Liver (tissue), 9 donors: ENCODE results near the gene RARS2. TPM values are rescaled to one million over a fixed set of nuclear protein-coding genes. Genes with fewer than 3 reads are reported as not detected.

Experiments
- DNase-seq: peaks from one replicate; pipeline ENCODE4 v3.0.0-alpha.2; 2017; ENCODE audit warnings: low spot score
- H3K27ac ChIP-seq, 2 donors: one replicate each; pipeline ENCODE4 v1.7.0; 2013; ENCODE audit warnings: inconsistent platforms in 2 of 2, low read length in 2 of 2, control low read depth in 1 of 2, low read depth in 1 of 2, mild to moderate bottlenecking in 1 of 2
- H3K27me3 ChIP-seq, 4 donors: one replicate each; pipeline versions ENCODE4 v1.6.1 to v1.7.0; 2013; ENCODE audit warnings: low read length in 3 of 4, inconsistent platforms in 1 of 4, mild to moderate bottlenecking in 1 of 4, moderate library complexity in 1 of 4; ENCODE audit not compliant: control insufficient read depth in 4 of 4, insufficient read depth in 4 of 4
- H3K36me3 ChIP-seq, 4 donors: one replicate each; pipeline versions ENCODE4 v1.6.1 to v1.7.0; 2013; ENCODE audit warnings: low read length in 3 of 4, mild to moderate bottlenecking in 3 of 4, low read depth in 1 of 4, moderate library complexity in 1 of 4; ENCODE audit not compliant: control insufficient read depth in 4 of 4, insufficient read depth in 3 of 4
- H3K4me1 ChIP-seq, 4 donors: one replicate each; pipeline versions ENCODE4 v1.6.1 to v1.7.0; 2013; ENCODE audit warnings: low read length in 3 of 4, mild to moderate bottlenecking in 3 of 4, moderate library complexity in 1 of 4; ENCODE audit not compliant: control insufficient read depth in 4 of 4, insufficient read depth in 4 of 4
- H3K4me3 ChIP-seq, 3 donors: one replicate each; pipeline versions ENCODE4 v1.6.1 to v1.7.0; 2013; ENCODE audit warnings: low read length in 3 of 3, control low read depth in 1 of 3, low read depth in 1 of 3, mild to moderate bottlenecking in 1 of 3
- H3K9ac ChIP-seq, 2 donors: one replicate each; pipeline ENCODE4 v1.7.0; 2013; ENCODE audit warnings: low read length in 2 of 2, mild to moderate bottlenecking in 2 of 2, moderate library complexity in 2 of 2, control low read depth in 1 of 2, low read depth in 1 of 2
- H3K9me3 ChIP-seq, 4 donors: one replicate each; pipeline versions ENCODE4 v1.6.1 to v1.7.0; 2013; ENCODE audit warnings: low read length in 3 of 4; ENCODE audit not compliant: control insufficient read depth in 4 of 4
- EGR1 ChIP-seq, 2 donors: IDR thresholded peaks; 2 replicates each; pipeline ENCODE4 v1.6.1; 2016 to 2018; ENCODE audit warnings: antibody characterized with exemption in 2 of 2, low read depth in 2 of 2
- FOXA2 ChIP-seq: IDR thresholded peaks from 2 replicates; pipeline ENCODE4 v1.6.1; 2016; ENCODE audit warnings: antibody characterized with exemption
- GABPA ChIP-seq, 2 donors: IDR thresholded peaks in 1 of 2; conservative IDR thresholded peaks in 1 of 2; 2 replicates each; pipeline ENCODE4 v1.6.1; 2016; ENCODE audit warnings: antibody characterized with exemption in 2 of 2, mild to moderate bottlenecking in 1 of 2, moderate library complexity in 1 of 2
- HNF4A ChIP-seq, 2 donors: conservative IDR thresholded peaks; 2 replicates each; pipeline ENCODE4 v1.6.1; 2016; ENCODE audit warnings: antibody characterized with exemption in 2 of 2, mild to moderate bottlenecking in 2 of 2
- HNF4G ChIP-seq: IDR thresholded peaks from 2 replicates; pipeline ENCODE4 v1.6.1; 2016; ENCODE audit warnings: antibody characterized with exemption
- NR2F2 ChIP-seq: IDR thresholded peaks from 2 replicates; pipeline ENCODE4 v1.6.1; 2016; ENCODE audit warnings: antibody characterized with exemption
- RAD21 ChIP-seq, 2 donors: IDR thresholded peaks; 2 replicates each; pipeline ENCODE4 v1.6.1; 2016; ENCODE audit warnings: antibody characterized with exemption in 2 of 2, mild to moderate bottlenecking in 2 of 2
- RXRA ChIP-seq, 2 donors: IDR thresholded peaks; 2 replicates each; pipeline ENCODE4 v1.6.1; 2017 to 2018; ENCODE audit warnings: antibody characterized with exemption in 2 of 2, mild to moderate bottlenecking in 1 of 2
- SP1 ChIP-seq: IDR thresholded peaks from 2 replicates; pipeline ENCODE4 v1.6.1; 2018; ENCODE audit warnings: antibody characterized with exemption, mild to moderate bottlenecking
- TAF1 ChIP-seq: conservative IDR thresholded peaks from 2 replicates; pipeline ENCODE4 v1.6.1; 2016; ENCODE audit warnings: antibody characterized with exemption, mild to moderate bottlenecking
- YY1 ChIP-seq: IDR thresholded peaks from 2 replicates; pipeline ENCODE4 v1.6.1; 2016; ENCODE audit warnings: antibody characterized with exemption, mild to moderate bottlenecking
- WGBS: extraction: QIAGEN DNeasy Blood & Tissue Kit; methylation state at CpG from one replicate; pipeline ENCODE4 v1.1.7; 2013; 5-methylcytosine and 5-hydroxymethylcytosine counted together
- polyA plus RNA-seq, 2 donors: library from polyadenylated mRNA; stranded (reverse) in 1 of 2; unstranded in 1 of 2; fragments of 200-250 nt in 1 of 2; fragments of >200 nt in 1 of 2; fragmentation: Nextera tagmentation in 1 of 2; extraction: Ambion mirVana in 1 of 2; gene quantifications; one replicate each; pipeline versions ENCODE4 v1.2.1 to v1.2.3, GENCODE V29; 2013 to 2015
- total RNA-seq, 2 donors: library from RNA; depleted of rRNA; stranded (reverse); fragments of >200 nt; gene quantifications; one replicate each; pipeline ENCODE4 v1.2.3, GENCODE V29; 2014
- TF ChIP-seq, protein P1 (sequence below): fragments of 150-350 bp; IDR thresholded peaks from 2 replicates; pipeline ENCODE4 v1.5.1; 2017; ENCODE audit warnings: improper control_type of control experiment, low read depth, low read length; ENCODE audit not compliant: missing input control
- TF ChIP-seq, protein P2 (sequence below): IDR thresholded peaks from 2 replicates; pipeline ENCODE4 v1.6.1; 2016; ENCODE audit warnings: antibody characterized with exemption
- TF ChIP-seq, protein P3 (sequence below): IDR thresholded peaks from 2 replicates; pipeline ENCODE4 v1.6.1; 2016; ENCODE audit warnings: antibody characterized with exemption, mild to moderate bottlenecking
- TF ChIP-seq, protein P4 (sequence below): IDR thresholded peaks from 2 replicates; pipeline ENCODE4 v1.6.1; 2016; ENCODE audit warnings: antibody characterized with exemption
- donor health status: healthy.
- donor health status: healthy.
- donor health status: healthy.
- donor health status: healthy.
- donor health status: healthy.

Gene RARS2
- total and polyA plus RNA-seq, 4 donors = 10.9 to 19.2 (median 16.4) TPM

DNA sequence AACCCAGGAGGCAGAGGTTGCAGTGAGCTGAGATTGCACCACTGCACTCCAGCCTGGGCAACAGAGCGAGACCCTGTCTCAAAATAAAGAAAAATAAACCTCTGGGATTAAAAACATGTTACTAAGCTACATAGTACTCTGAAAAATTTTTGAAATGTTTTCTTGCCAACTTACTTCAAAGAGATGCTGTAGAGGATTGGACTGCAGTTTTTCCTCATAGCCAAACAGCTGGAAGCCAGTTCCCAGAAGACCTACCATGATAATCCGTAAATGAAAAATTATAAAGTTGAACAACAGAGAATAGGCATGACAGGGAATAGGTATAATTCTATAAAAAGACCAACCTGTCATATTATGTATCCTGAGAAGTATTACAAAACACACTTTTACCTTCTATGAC, 48.0 kb downstream of the RARS2 start:
- no peak for DNase-seq
- no peak overlapping the region for H3K27ac ChIP-seq
- no peak overlapping the region for H3K4me3 ChIP-seq
- H3K9ac ChIP-seq = no peak overlapping the region
- TF ChIP-seq HNF4G (no peak), TAF1 (no peak), GABPA (IDR thresholded peaks at IDR 0.05 in 1 of 2, conservative IDR thresholded peaks at IDR 0.05 in 1 of 2) (no peak), RAD21 (IDR thresholded peaks at IDR 0.05) (no peak), FOXA2 (no peak), SP1 (no peak), RXRA (IDR thresholded peaks at IDR 0.05) (no peak), HNF4A (conservative IDR thresholded peaks at IDR 0.05) (no peak)
- TF ChIP-seq, protein P1, sequence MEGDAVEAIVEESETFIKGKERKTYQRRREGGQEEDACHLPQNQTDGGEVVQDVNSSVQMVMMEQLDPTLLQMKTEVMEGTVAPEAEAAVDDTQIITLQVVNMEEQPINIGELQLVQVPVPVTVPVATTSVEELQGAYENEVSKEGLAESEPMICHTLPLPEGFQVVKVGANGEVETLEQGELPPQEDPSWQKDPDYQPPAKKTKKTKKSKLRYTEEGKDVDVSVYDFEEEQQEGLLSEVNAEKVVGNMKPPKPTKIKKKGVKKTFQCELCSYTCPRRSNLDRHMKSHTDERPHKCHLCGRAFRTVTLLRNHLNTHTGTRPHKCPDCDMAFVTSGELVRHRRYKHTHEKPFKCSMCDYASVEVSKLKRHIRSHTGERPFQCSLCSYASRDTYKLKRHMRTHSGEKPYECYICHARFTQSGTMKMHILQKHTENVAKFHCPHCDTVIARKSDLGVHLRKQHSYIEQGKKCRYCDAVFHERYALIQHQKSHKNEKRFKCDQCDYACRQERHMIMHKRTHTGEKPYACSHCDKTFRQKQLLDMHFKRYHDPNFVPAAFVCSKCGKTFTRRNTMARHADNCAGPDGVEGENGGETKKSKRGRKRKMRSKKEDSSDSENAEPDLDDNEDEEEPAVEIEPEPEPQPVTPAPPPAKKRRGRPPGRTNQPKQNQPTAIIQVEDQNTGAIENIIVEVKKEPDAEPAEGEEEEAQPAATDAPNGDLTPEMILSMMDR = no peak
- TF ChIP-seq, protein P2, sequence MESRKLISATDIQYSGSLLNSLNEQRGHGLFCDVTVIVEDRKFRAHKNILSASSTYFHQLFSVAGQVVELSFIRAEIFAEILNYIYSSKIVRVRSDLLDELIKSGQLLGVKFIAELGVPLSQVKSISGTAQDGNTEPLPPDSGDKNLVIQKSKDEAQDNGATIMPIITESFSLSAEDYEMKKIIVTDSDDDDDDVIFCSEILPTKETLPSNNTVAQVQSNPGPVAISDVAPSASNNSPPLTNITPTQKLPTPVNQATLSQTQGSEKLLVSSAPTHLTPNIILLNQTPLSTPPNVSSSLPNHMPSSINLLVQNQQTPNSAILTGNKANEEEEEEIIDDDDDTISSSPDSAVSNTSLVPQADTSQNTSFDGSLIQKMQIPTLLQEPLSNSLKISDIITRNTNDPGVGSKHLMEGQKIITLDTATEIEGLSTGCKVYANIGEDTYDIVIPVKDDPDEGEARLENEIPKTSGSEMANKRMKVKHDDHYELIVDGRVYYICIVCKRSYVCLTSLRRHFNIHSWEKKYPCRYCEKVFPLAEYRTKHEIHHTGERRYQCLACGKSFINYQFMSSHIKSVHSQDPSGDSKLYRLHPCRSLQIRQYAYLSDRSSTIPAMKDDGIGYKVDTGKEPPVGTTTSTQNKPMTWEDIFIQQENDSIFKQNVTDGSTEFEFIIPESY = no peak
- TF ChIP-seq, protein P3, sequence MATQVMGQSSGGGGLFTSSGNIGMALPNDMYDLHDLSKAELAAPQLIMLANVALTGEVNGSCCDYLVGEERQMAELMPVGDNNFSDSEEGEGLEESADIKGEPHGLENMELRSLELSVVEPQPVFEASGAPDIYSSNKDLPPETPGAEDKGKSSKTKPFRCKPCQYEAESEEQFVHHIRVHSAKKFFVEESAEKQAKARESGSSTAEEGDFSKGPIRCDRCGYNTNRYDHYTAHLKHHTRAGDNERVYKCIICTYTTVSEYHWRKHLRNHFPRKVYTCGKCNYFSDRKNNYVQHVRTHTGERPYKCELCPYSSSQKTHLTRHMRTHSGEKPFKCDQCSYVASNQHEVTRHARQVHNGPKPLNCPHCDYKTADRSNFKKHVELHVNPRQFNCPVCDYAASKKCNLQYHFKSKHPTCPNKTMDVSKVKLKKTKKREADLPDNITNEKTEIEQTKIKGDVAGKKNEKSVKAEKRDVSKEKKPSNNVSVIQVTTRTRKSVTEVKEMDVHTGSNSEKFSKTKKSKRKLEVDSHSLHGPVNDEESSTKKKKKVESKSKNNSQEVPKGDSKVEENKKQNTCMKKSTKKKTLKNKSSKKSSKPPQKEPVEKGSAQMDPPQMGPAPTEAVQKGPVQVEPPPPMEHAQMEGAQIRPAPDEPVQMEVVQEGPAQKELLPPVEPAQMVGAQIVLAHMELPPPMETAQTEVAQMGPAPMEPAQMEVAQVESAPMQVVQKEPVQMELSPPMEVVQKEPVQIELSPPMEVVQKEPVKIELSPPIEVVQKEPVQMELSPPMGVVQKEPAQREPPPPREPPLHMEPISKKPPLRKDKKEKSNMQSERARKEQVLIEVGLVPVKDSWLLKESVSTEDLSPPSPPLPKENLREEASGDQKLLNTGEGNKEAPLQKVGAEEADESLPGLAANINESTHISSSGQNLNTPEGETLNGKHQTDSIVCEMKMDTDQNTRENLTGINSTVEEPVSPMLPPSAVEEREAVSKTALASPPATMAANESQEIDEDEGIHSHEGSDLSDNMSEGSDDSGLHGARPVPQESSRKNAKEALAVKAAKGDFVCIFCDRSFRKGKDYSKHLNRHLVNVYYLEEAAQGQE = no peak
- TF ChIP-seq, protein P4, sequence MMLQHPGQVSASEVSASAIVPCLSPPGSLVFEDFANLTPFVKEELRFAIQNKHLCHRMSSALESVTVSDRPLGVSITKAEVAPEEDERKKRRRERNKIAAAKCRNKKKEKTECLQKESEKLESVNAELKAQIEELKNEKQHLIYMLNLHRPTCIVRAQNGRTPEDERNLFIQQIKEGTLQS = no peak
- H3K27me3 ChIP-seq = no peaks in the 10 kb centered on the region
- H3K9me3 ChIP-seq = peaks cover 0 to 3% (median 0%) of the 10 kb centered on the region in 4 donors
- peaks cover 7 to 25% (median 20%) of the 10 kb centered on the region in 4 donors for H3K36me3 ChIP-seq
- WGBS = 94% methylated on average over 2 of the region's 2 CpGs
- peaks cover 0 to 6% (median 1%) of the 10 kb centered on the region in 4 donors for H3K4me1 ChIP-seq

DNA sequence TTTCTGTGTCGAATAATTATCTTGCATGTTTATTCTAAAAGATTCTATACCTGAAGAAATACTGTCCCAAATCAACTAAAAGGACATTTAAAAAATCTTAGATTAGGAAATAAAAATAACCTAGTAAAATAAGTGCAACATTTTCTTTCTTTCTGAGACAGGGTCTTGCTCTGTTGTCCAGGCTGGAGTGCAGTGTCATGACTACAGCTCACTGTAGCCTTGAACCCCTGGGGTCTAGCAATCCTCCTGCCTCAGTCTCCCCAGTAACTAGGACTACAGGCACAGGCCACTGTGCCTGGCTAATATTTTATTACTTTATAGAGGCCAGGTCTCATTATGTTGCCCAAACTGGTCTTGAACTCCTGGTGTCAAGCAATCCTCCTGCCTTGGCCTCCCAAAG, 48.7 kb downstream of the RARS2 start:
- DNase-seq = no peak
- Histone ChIP-seq H3K36me3 (peaks cover 7 to 25% (median 20%) of the 10 kb centered on the region in 4 donors), H3K27ac (no peak overlapping the region), H3K4me1 (peaks cover 0 to 6% (median 1%) of the 10 kb centered on the region in 4 donors), H3K9me3 (peaks cover 0 to 3% (median 0%) of the 10 kb centered on the region in 4 donors), H3K27me3 (no peaks in the 10 kb centered on the region), H3K4me3 (no peak overlapping the region), H3K9ac (no peak overlapping the region)
- WGBS = 85% methylated on average over 1 of the region's 1 CpG
- TF ChIP-seq YY1 (no peak), FOXA2 (no peak), GABPA (IDR thresholded peaks at IDR 0.05 in 1 of 2, conservative IDR thresholded peaks at IDR 0.05 in 1 of 2) (no peak), TAF1 (no peak), RAD21 (IDR thresholded peaks at IDR 0.05) (no peak), RXRA (IDR thresholded peaks at IDR 0.05) (no peak), NR2F2 (no peak), EGR1 (IDR thresholded peaks at IDR 0.05; ENCODE audit: low read depth in 2 of 2) (no peak)
- TF ChIP-seq, protein P3 = no peak
- TF ChIP-seq, protein P1 = no peak
- TF ChIP-seq, protein P2 = no peak
